B cell (primary cell): ENCODE results near the gene CDC42BPB. TPM values are rescaled to one million over a fixed set of nuclear protein-coding genes. Genes with fewer than 3 reads are reported as not detected.
A peak's percentile ranks its signal among the peaks of the same experiment; 100 is the strongest.

Experiments
- ATAC-seq: fragments of 200-7000 bp; cut with Tn5 transposase; one replicate; pipeline ENCODE4 v1.10.0; 2021; ENCODE audit warnings: low read depth, mild to moderate bottlenecking, moderate number of reproducible peaks, moderate library complexity
- CTCF ChIA-PET: fragments of 350-600 bp; sonication (Branson Sonifier 250); formaldehyde crosslinking; loops from one replicate; lab custom pipeline; 2021; ENCODE audit warnings: antibody characterized with exemption, inconsistent platforms; lab: Charles Lee
- POLR2A ChIA-PET: fragments of 350-600 bp; sonication (Branson Sonifier 250); formaldehyde crosslinking; loops from one replicate; lab custom pipeline; 2021; ENCODE audit warnings: antibody characterized with exemption; lab: Charles Lee
- DNase-seq: peaks from one replicate; pipeline ENCODE4 v3.0.0; 2013
- H2AFZ ChIP-seq: 2 replicates; pipeline ENCODE4 v1.6.1; 2012; ENCODE audit warnings: mild to moderate bottlenecking, low read depth, low read length; ENCODE audit not compliant: insufficient read depth, poor library complexity, severe bottlenecking
- H3K27ac ChIP-seq, 2 donors: 1 replicate in 1 of 2; 2 replicates in 1 of 2; pipeline ENCODE4 v1.5.1; 2012 to 2013; ENCODE audit warnings: low read length in 2 of 2, mild to moderate bottlenecking in 2 of 2, moderate library complexity in 1 of 2
- H3K27me3 ChIP-seq, 4 experiments: fragments of 200-600 bp in 1 of 4; sonication (generic) in 1 of 4; replicated peaks in 1 of 4; 1 replicate in 2 of 4; 2 replicates in 2 of 4; pipeline versions ENCODE4 v1.6.1 to v1.7.0; 2013 to 2016; ENCODE audit warnings: low read length in 3 of 4, mild to moderate bottlenecking in 2 of 4, mixed read lengths in 1 of 4, moderate library complexity in 1 of 4; ENCODE audit not compliant: insufficient read depth in 4 of 4, control insufficient read depth in 3 of 4; ENCODE audit errors: control extremely low read depth in 1 of 4
- H3K36me3 ChIP-seq, 2 experiments: replicated peaks in 1 of 2; 1 replicate in 1 of 2; 2 replicates in 1 of 2; pipeline versions ENCODE4 v1.6.1 to v1.7.1; 2013; ENCODE audit warnings: low read length in 1 of 2; ENCODE audit not compliant: insufficient read depth in 2 of 2, control insufficient read depth in 1 of 2; ENCODE audit errors: control extremely low read depth in 1 of 2, extremely low read depth in 1 of 2
- H3K4me1 ChIP-seq, 2 donors: fragments of 200-600 bp in 1 of 2; sonication (generic) in 1 of 2; 1 replicate in 1 of 2; 2 replicates in 1 of 2; pipeline versions ENCODE4 v1.5.1 to v1.6.1; 2013 to 2017; ENCODE audit warnings: low read length in 2 of 2; ENCODE audit not compliant: control insufficient read depth in 2 of 2, insufficient read depth in 2 of 2
- H3K4me2 ChIP-seq: replicated peaks from 2 replicates; pipeline ENCODE3; 2012; ENCODE audit warnings: mild to moderate bottlenecking, low read depth, low read length; ENCODE audit not compliant: poor library complexity, severe bottlenecking
- H3K4me3 ChIP-seq, 5 experiments: fragments of 200-600 bp in 1 of 5; sonication (generic) in 1 of 5; 1 replicate in 3 of 5; 2 replicates in 2 of 5; pipeline versions ENCODE4 v1.5.1 to v1.7.0; 2011 to 2016; ENCODE audit warnings: low read length in 4 of 5, mild to moderate bottlenecking in 4 of 5, low read depth in 2 of 5, control low read depth in 1 of 5, moderate library complexity in 1 of 5; ENCODE audit not compliant: insufficient read depth in 1 of 5; ENCODE audit errors: control extremely low read depth in 1 of 5, extremely low read depth in 1 of 5
- H3K79me2 ChIP-seq: fragments of 200-600 bp; sonication (generic); one replicate; pipeline ENCODE4 v1.6.0; 2016; ENCODE audit warnings: low read length; ENCODE audit not compliant: control insufficient read depth, insufficient read depth
- H3K9ac ChIP-seq: fragments of 200-600 bp; sonication (generic); 2 replicates; pipeline ENCODE4 v1.6.1; 2017; ENCODE audit warnings: mild to moderate bottlenecking, low read length, moderate library complexity
- H3K9me3 ChIP-seq, 3 donors: one replicate each; pipeline versions ENCODE4 v1.6.1 to v1.7.1; 2013; ENCODE audit warnings: low read length in 2 of 3; ENCODE audit not compliant: control insufficient read depth in 2 of 3, insufficient read depth in 1 of 3; ENCODE audit errors: control extremely low read depth in 1 of 3
- H4K20me1 ChIP-seq: 2 replicates; pipeline ENCODE4 v1.6.0; 2012; ENCODE audit warnings: mild to moderate bottlenecking, low read length; ENCODE audit not compliant: insufficient read depth, control insufficient read depth, poor library complexity, severe bottlenecking
- H3K27ac Mint-ChIP-seq: one replicate; pipeline ENCODE4 v1.8.0; 2021; ENCODE audit warnings: mixed read lengths
- H3K27me3 Mint-ChIP-seq: one replicate; pipeline ENCODE4 v1.8.0; 2021; ENCODE audit warnings: mixed read lengths
- H3K4me1 Mint-ChIP-seq: one replicate; pipeline ENCODE4 v1.8.0; 2021; ENCODE audit warnings: mixed read lengths
- H3K4me3 Mint-ChIP-seq: one replicate; pipeline ENCODE4 v1.8.0; 2021; ENCODE audit warnings: mixed read lengths
- H3K9me3 Mint-ChIP-seq: one replicate; pipeline ENCODE4 v1.8.0; 2022; ENCODE audit warnings: mixed read lengths; ENCODE audit not compliant: insufficient read depth
- CTCF ChIP-seq: fragments of 200-600 bp; IDR thresholded peaks from one replicate; pipeline ENCODE4 v1.8.0; 2022; ENCODE audit warnings: antibody characterized with exemption, mild to moderate bottlenecking
- EZH2 ChIP-seq: IDR thresholded peaks from 2 replicates; pipeline ENCODE4 v1.6.1; 2012; ENCODE audit warnings: borderline replicate concordance, low read depth, mild to moderate bottlenecking, moderate library complexity, low read length; ENCODE audit not compliant: insufficient read depth, poor library complexity, severe bottlenecking
- WGBS: methylation state at CpG from one replicate; pipeline ENCODE4 v1.1.5; 2013; ENCODE audit warnings: missing lambda C conversion rate; ENCODE audit not compliant: insufficient coverage; 5-methylcytosine and 5-hydroxymethylcytosine counted together
- intact Hi-C: fragments of 100-400 bp; cut with micrococcal nuclease; formaldehyde crosslinking; loops from one replicate; pipeline ENCODE4 v1.10.0; 2022
- polyA plus RNA-seq: library from polyadenylated mRNA; depleted of rRNA; stranded (reverse); fragments of >200 nt; gene quantifications from 2 replicates; pipeline ENCODE4 v1.2.3, GENCODE V29; 2012
- total RNA-seq, 2 donors: library from RNA; stranded (reverse); fragments of 120-200 nt in 1 of 2; gene quantifications; 1 replicate in 1 of 2; 2 replicates in 1 of 2; pipeline versions ENCODE4 v1.2.3 to v1.2.4, GENCODE V29; 2013 to 2022

The CDC42BPB gene
- total and polyA plus RNA-seq, 2 donors (not counting 1 experiment from before 2014, with no cell fraction given): 23.9 to 52.5 TPM

DNA sequence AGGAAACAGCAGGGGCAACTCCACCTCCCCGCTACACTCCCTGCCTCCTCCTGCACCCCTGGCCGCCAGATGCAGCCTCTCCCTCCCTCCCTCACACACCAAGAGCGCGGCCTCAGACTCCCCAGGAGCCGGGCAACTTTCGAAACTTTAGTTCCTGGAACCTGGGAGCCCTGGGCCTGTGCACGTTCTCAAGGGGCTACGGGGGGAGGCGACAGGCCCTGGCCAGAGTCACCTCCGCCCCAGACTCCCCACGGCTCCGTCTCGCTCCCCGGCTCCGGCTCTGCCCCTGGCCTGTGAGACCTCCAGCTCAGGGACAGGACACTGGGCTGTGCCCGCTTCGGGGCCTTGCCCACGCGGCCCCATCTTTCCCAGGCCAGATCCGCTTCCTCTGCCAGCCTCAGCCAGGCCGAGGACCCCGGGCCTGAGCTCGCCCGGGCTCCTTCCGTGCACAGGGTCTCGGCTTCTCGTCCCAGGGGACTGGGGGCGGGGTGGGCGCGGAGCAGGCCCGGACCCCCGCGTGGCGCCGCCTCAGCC is 129.4 kb downstream of the CDC42BPB start:
- TF ChIP-seq EZH2 (no peak), CTCF (no peak)
- H3K4me2 ChIP-seq: peak overlapping the region; percentile 100
- no peak for DNase-seq
- H3K4me1 Mint-ChIP-seq: peaks cover 39% of the 10 kb centered on the region
- intact Hi-C loops: loop anchor here (1.0 to 10.0 kb wide), 2 partner anchors 21 to 127 kb away; partner anchors contain the start of gene CDC42BPB
- H3K4me3 Mint-ChIP-seq: peak overlapping the region; percentile 87
- H3K9me3 Mint-ChIP-seq: no peaks in the 10 kb centered on the region
- H3K9me3 ChIP-seq: peaks cover 0 to 24% (median 0%) of the 10 kb centered on the region in 3 donors
- H3K27ac Mint-ChIP-seq: peak overlapping the region; percentile 63
- H3K27ac ChIP-seq: no peak overlapping the region
- H4K20me1 ChIP-seq: peaks cover 19% of the 10 kb centered on the region
- POLR2A ChIA-PET: interaction anchor here (0.6 to 1.0 kb wide), 2 partner anchors 22 to 297 kb away, joined by 3 to 6 read pairs; no protein-coding TSS in a partner anchor
- CTCF ChIA-PET: interaction anchor here (2.3 kb wide), 1 partner anchor 233 kb away, joined by 12 read pairs; no protein-coding TSS in a partner anchor
- peaks cover 14% of the 10 kb centered on the region for H3K27me3 Mint-ChIP-seq
- peak overlapping the region; percentile 83 for H3K9ac ChIP-seq
- ATAC-seq: peak; percentile 12
- no peaks in the 10 kb centered on the region for H3K36me3 ChIP-seq
- H3K4me3 ChIP-seq: peak overlapping the region in 4 of 5 experiments; percentile 48 to 77 (median 60)
- peak overlapping the region; percentile 88 for H2AFZ ChIP-seq
- peaks cover 0 to 55% (median 15%) of the 10 kb centered on the region in 4 experiments for H3K27me3 ChIP-seq
- 3% methylated on average over 35 of the region's 35 CpGs for WGBS
- no peaks in the 10 kb centered on the region for H3K79me2 ChIP-seq
- H3K4me1 ChIP-seq: peaks cover 46 to 51% of the 10 kb centered on the region in 2 donors

DNA sequence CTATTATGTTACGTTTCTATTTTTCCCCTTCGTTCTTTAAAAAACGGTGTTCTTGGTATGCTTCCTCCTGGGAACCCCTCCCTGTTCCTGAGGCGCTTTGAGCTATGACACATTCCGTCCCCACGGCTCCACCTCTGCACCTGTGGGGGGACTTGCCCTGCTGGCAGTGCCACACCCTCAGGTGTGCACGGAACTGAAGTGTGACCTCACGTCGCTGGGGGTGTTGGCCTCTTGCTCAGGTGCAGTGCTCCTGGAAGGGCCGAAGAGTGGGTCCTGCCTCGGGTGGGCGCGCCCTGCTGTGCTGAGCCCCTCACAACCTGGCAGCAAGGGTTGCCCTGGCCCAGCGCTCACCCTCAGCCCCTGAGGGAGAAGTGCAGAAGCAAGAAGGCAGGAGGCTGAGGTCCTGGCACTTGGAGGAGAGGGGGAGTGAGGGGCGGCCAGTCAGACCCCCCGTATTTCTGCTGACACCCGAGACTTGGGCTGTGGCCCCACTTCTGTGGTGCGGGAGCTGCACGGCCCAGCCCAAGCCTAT is 129.9 kb downstream of the CDC42BPB start:
- Mint-ChIP-seq H3K9me3 (no peaks in the 10 kb centered on the region), H3K27ac (peak overlapping the region; percentile 63), H3K27me3 (peaks cover 14% of the 10 kb centered on the region), H3K4me3 (peak overlapping the region; percentile 87), H3K4me1 (peaks cover 40% of the 10 kb centered on the region)
- Histone ChIP-seq H2AFZ (peak overlapping the region; percentile 88), H3K4me2 (peak overlapping the region; percentile 100), H3K27ac (no peak overlapping the region), H3K4me1 (peaks cover 52 to 56% of the 10 kb centered on the region in 2 donors), H3K4me3 (peak overlapping the region in 2 of 5 experiments; percentile 58 to 77), H3K27me3 (peaks cover 0 to 60% (median 17%) of the 10 kb centered on the region in 4 experiments), H3K79me2 (no peaks in the 10 kb centered on the region), H3K9me3 (peaks cover 0 to 24% (median 0%) of the 10 kb centered on the region in 3 donors), H3K36me3 (no peaks in the 10 kb centered on the region), H3K9ac (peak overlapping the region; percentile 83), H4K20me1 (peaks cover 19% of the 10 kb centered on the region)
- ATAC-seq (no peak), DNase-seq (peak; percentile 38)
- CTCF ChIA-PET: interaction anchor here (2.3 kb wide), 1 partner anchor 233 kb away, joined by 12 read pairs; no protein-coding TSS in a partner anchor
- POLR2A ChIA-PET: interaction anchor here (0.6 kb wide), 1 partner anchor 296 kb away, joined by 6 read pairs; no protein-coding TSS in a partner anchor
- intact Hi-C loops: loop anchor here (10.0 kb wide), 1 partner anchor 127 kb away; the partner anchor contains the start of gene CDC42BPB
- 40% methylated on average over 19 of the region's 19 CpGs for WGBS
- TF ChIP-seq CTCF (no peak), EZH2 (no peak)
